T-helper 17 cell (primary cell): ENCODE measurements around the gene CCNK. TPM values are rescaled to one million over a fixed set of nuclear protein-coding genes. Genes with fewer than 3 reads are reported as not detected.
A peak's percentile ranks its signal among the peaks of the same experiment; 100 is the strongest.

Source experiments
- ATAC-seq: fragments of 150-1000 bp; cut with Tn5 transposase; 2 replicates; pipeline ENCODE4 v1.10.0; 2021; ENCODE audit warnings: mild to moderate bottlenecking, moderate library complexity
- DNase-seq, 3 donors: peaks; one replicate each; pipeline versions ENCODE4 v3.0.0 to v3.0.0-alpha.2; 2020 to 2021
- H3K9me3 ChIP-seq: one replicate; pipeline ENCODE4 v1.7.0; 2013; ENCODE audit warnings: low read length, mild to moderate bottlenecking; ENCODE audit not compliant: control insufficient read depth, poor library complexity, severe bottlenecking
- H3K27ac Mint-ChIP-seq: one replicate; pipeline ENCODE4 v1.8.0; 2022; ENCODE audit warnings: mild to moderate bottlenecking, moderate library complexity, mixed read lengths
- H3K27me3 Mint-ChIP-seq: one replicate; pipeline ENCODE4 v1.8.0; 2022; ENCODE audit warnings: mixed read lengths
- H3K36me3 Mint-ChIP-seq: one replicate; pipeline ENCODE4 v1.8.0; 2022; ENCODE audit warnings: low read depth, mixed read lengths
- H3K4me1 Mint-ChIP-seq: one replicate; pipeline ENCODE4 v1.8.0; 2022; ENCODE audit warnings: mild to moderate bottlenecking, mixed read lengths
- H3K4me3 Mint-ChIP-seq: one replicate; pipeline ENCODE4 v1.8.0; 2022; ENCODE audit warnings: mild to moderate bottlenecking, moderate library complexity, mixed read lengths
- total RNA-seq, 4 donors: library from RNA in 2 of 4; stranded (reverse) in 2 of 4; gene quantifications; one replicate each; pipeline ENCODE4 v1.2.3 and lab custom pipeline; 2022 to 2026

The CCNK gene
- total RNA-seq, 2 donors from 2014 or later = 138 to 141 TPM

- no peaks in the 10 kb centered on the region for H3K27me3 Mint-ChIP-seq
- H3K9me3 ChIP-seq = no peaks in the 10 kb centered on the region
- no peak overlapping the region for H3K27ac Mint-ChIP-seq
- H3K36me3 Mint-ChIP-seq = peaks cover 2% of the 10 kb centered on the region
- no peak overlapping the region for H3K4me3 Mint-ChIP-seq
- H3K4me1 Mint-ChIP-seq = peaks cover 48% of the 10 kb centered on the region
- no peak for ATAC-seq
- DNase-seq = no peak
Measured at GRCh38 chr14:99471731-99472130, 9.5 kb upstream of the CCNK start.

- Mint-ChIP-seq H3K4me1 (peaks cover 49% of the 10 kb centered on the region), H3K27me3 (no peaks in the 10 kb centered on the region), H3K36me3 (peaks cover 2% of the 10 kb centered on the region), H3K4me3 (no peak overlapping the region), H3K27ac (no peak overlapping the region)
- ATAC-seq = no peak
- no peaks in the 10 kb centered on the region for H3K9me3 ChIP-seq
- DNase-seq = no peak
Measured at GRCh38 chr14:99472937-99473336, 8.3 kb upstream of the CCNK start.

DNA sequence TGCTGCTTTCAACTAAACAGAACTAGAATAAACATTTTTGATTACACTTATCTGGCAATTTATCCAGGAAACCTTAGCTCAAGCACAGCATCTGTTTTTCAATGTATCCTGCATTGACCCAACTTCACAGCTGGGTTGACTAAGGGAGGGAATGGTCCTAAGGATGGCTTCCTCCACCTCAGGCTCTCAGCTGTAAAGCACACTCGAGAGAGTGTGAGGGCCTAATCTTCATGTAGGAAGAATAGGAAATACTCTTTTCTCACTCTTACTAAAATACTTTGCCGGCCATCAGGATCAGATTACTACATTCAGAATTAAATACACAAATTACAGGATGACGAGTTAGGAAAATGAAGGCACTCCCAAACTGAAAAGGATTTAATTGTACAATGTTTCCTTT, 7.8 kb upstream of the CCNK start:
- no peaks in the 10 kb centered on the region for H3K9me3 ChIP-seq
- no peaks in the 10 kb centered on the region for H3K36me3 Mint-ChIP-seq
- DNase-seq = no peak
- no peak for ATAC-seq
- H3K4me1 Mint-ChIP-seq = peaks cover 49% of the 10 kb centered on the region
- no peak overlapping the region for H3K27ac Mint-ChIP-seq
- H3K27me3 Mint-ChIP-seq = no peaks in the 10 kb centered on the region
- H3K4me3 Mint-ChIP-seq = no peak overlapping the region

DNA sequence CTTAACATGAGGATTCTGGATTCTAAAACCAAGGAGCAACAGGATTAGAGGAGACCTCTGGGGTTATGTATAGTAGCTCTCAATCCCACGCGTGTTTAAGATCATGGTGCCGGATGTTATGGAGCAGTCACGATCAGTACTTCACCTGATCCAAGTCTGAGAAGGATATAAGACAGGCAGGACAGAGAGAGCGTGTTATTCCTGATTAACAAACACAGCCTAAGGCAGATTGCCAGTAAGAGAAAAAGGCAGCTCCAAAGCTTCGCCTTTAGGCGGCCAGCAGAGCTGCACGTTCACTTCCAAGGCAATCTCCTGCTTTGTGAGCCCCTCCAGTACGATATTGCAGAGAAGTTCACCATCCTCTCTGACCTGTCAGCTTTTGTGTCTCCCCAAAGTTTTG, 6.0 kb upstream of the CCNK start:
- H3K27ac Mint-ChIP-seq = no peak overlapping the region

GRCh38 chr14:99475660-99476059, 5.5 kb upstream of the CCNK start:
- H3K9me3 ChIP-seq = no peaks in the 10 kb centered on the region
- Mint-ChIP-seq H3K4me1 (peaks cover 43% of the 10 kb centered on the region), H3K4me3 (no peak overlapping the region), H3K27me3 (no peaks in the 10 kb centered on the region), H3K36me3 (no peaks in the 10 kb centered on the region), H3K27ac (no peak overlapping the region)
- ATAC-seq = no peak
- no peak for DNase-seq

More for the DNA sequence above, 6.0 kb upstream of the CCNK start:
- H3K9me3 ChIP-seq = no peaks in the 10 kb centered on the region
- peak overlapping the region; percentile 49 for H3K4me3 Mint-ChIP-seq
- DNase-seq (no peak), ATAC-seq (no peak)
- no peaks in the 10 kb centered on the region for H3K36me3 Mint-ChIP-seq
- H3K4me1 Mint-ChIP-seq = peaks cover 48% of the 10 kb centered on the region
- H3K27me3 Mint-ChIP-seq = no peaks in the 10 kb centered on the region

DNA sequence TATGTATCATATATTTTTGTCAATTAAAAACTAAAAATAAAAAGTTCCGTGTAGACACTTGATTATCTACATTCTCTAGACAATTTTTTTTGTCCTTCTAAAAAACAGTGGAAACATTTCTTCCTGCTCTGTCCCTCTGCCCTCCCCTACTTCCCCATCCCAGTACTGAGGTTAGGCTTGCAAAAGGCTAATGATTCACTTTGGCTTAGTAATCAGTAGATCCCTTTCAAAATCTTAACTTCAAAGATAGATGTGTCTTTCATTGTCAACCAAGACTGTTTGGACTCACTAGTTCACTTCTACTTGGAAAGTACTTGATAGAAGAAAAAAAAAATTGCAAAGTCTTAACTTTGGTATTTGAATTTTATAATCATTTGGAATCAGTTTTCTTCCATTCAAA, 4.3 kb upstream of the CCNK start:
- ATAC-seq (no peak), DNase-seq (no peak)
- no peak overlapping the region for H3K27ac Mint-ChIP-seq
- no peak overlapping the region for H3K4me3 Mint-ChIP-seq
- H3K36me3 Mint-ChIP-seq = peaks cover 3% of the 10 kb centered on the region
- no peaks in the 10 kb centered on the region for H3K9me3 ChIP-seq
- H3K27me3 Mint-ChIP-seq = no peaks in the 10 kb centered on the region
- peaks cover 40% of the 10 kb centered on the region for H3K4me1 Mint-ChIP-seq

DNA sequence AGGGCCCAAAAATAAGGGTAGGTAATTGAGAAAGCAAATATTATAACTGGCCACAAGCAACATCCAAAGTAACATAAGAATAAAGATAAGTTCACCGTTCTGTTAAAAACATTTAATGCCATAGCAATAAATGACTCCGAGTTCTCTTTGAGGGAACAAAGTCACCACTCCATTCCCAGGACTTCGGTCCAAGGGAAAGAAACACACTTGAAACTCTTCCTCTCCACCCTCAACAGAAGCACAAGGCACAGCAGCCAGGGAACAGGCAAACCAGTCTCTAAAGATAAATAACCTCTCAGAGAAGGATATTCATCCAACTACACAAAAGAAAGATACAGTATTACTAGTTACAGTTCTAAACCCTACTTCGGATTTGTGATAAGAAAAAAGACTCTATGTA, 3.1 kb upstream of the CCNK start:
- Mint-ChIP-seq H3K4me1 (peaks cover 44% of the 10 kb centered on the region), H3K36me3 (peaks cover 3% of the 10 kb centered on the region), H3K27me3 (no peaks in the 10 kb centered on the region), H3K4me3 (peak overlapping the region; percentile 97), H3K27ac (no peak overlapping the region)
- DNase-seq (no peak), ATAC-seq (no peak)
- no peaks in the 10 kb centered on the region for H3K9me3 ChIP-seq

- Mint-ChIP-seq H3K27ac (peak overlapping the region; percentile 24), H3K4me3 (peak overlapping the region; percentile 97)
Measured at GRCh38 chr14:99479160-99479905, 1.9 kb upstream of the CCNK start.

DNA sequence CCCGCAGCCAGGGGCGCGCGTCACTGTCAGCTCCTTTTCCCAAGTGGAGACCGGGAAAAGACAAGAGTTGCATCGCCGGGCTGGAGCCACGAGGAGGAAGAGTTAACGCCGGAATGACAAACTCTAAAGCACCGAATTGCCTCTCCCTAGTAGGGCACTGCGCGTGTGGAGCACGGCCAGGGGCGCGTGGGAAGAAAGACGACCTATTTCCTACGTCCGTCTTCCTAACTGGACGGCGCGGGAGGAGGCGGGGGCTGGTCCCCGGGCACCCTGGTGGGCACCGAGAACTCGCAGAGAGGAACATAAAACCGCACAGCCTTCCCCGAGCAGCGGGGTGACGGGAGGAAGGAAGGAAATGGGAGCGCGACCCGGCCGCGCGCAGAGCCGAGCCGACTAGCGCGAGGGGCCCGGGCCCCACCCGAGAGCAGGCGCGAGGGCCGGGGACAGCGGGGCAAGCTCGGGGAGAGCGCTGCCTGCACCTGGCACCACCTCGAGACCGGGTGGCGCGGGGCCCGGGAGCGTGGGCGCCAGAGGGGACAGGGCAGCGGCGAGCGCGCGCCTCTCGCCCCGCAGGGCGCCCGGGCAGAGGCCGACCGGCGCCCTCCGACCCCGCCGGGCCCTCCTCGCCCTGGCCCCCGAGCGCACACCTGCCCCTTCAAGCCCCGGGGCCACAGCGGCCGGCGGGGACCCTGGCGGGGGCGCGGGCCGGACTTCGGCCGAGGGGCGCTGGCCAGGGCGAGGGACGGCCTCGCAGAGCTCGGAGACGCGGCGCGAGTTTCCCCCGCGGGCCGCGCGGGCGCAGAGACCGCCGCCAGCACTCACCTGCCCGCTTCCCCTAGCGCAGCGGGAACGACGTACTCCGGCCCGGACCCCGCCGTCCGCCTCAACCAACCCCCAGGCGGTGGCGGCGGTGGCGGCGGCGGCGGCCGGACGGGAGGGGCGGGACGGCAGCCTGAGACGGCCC, 1.0 kb upstream of the CCNK start, which contains the start of gene SETD3:
Gene SETD3 (minus strand): TSS at position 954 of the 964 bp plus-strand sequence. CDS start 15,054 bp downstream, outside the sequence.
- H3K4me1 Mint-ChIP-seq = peaks cover 53% of the 10 kb centered on the region
- peak; percentile 17 to 25 (median 21) for DNase-seq
- peak within 1 kb of the TSS; percentile 99 for H3K4me3 Mint-ChIP-seq
- H3K36me3 Mint-ChIP-seq = peaks cover 3% of the 10 kb centered on the region
- no peak for ATAC-seq
- H3K9me3 ChIP-seq = no peaks in the 10 kb centered on the region
- no peaks in the 10 kb centered on the region for H3K27me3 Mint-ChIP-seq
- peak within 1 kb of the TSS; percentile 97 for H3K27ac Mint-ChIP-seq

More at GRCh38 chr14:99479160-99479905, 1.9 kb upstream of the CCNK start:
- H3K9me3 ChIP-seq = no peaks in the 10 kb centered on the region
- no peak for DNase-seq
- no peak for ATAC-seq
- Mint-ChIP-seq H3K36me3 (peaks cover 3% of the 10 kb centered on the region), H3K4me1 (peaks cover 51% of the 10 kb centered on the region), H3K27me3 (no peaks in the 10 kb centered on the region)

DNA sequence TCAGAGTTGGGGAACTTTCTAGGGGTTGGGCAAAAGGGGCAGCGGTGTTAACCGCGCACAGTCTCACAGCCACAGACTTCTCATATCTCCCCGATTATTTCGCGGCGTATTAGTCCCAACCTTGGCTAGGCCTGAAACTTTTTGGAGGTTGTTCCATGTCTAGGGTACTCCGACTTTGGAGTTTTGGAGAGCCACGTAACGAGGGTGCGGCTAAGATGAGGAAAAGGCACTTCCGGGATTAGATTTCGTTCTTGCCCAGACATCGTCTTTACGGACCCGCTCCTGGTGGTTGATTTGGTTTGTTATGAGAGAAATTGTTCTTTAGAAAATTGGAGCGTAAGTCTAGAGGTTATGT, 513 bp downstream of the CCNK start:
- peak overlapping the region; percentile 97 for H3K27ac Mint-ChIP-seq
- H3K4me1 Mint-ChIP-seq = peaks cover 58% of the 10 kb centered on the region
- peaks cover 3% of the 10 kb centered on the region for H3K36me3 Mint-ChIP-seq
- no peaks in the 10 kb centered on the region for H3K27me3 Mint-ChIP-seq
- DNase-seq (no peak), ATAC-seq (no peak)
- H3K4me3 Mint-ChIP-seq = peak overlapping the region; percentile 99
- H3K9me3 ChIP-seq = no peaks in the 10 kb centered on the region

DNA sequence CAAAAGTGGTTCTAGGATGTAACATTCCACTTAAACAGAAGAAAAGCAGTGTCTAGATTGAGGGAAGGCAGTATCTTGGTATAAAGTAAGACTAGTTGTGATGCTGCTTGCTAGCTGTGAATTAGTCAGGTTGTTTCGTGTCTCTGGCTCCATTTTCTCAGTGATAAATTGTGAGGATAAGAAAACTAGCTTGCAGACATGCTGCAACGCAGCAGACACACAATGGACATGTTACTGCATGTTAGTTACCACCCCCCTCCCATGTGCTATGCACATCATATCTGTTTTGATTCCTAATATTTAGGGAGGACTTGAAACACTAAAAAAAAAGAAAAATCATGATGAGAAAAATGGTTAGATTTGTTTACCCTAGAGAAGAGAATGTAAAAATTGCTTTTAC, 2.9 kb downstream of the CCNK start:
- Mint-ChIP-seq H3K27ac (peak overlapping the region; percentile 97), H3K36me3 (peaks cover 3% of the 10 kb centered on the region), H3K4me1 (peaks cover 57% of the 10 kb centered on the region), H3K4me3 (no peak overlapping the region), H3K27me3 (no peaks in the 10 kb centered on the region)
- DNase-seq = no peak
- no peaks in the 10 kb centered on the region for H3K9me3 ChIP-seq
- ATAC-seq = no peak

GRCh38 chr14:99497341-99497740, 16.1 kb downstream of the CCNK start:
- ATAC-seq (no peak), DNase-seq (no peak)
- peaks cover 11% of the 10 kb centered on the region for H3K4me1 Mint-ChIP-seq
- H3K9me3 ChIP-seq = no peaks in the 10 kb centered on the region
- H3K4me3 Mint-ChIP-seq = no peak overlapping the region
- peaks cover 12% of the 10 kb centered on the region for H3K36me3 Mint-ChIP-seq
- H3K27me3 Mint-ChIP-seq = no peaks in the 10 kb centered on the region
- H3K27ac Mint-ChIP-seq = no peak overlapping the region

DNA sequence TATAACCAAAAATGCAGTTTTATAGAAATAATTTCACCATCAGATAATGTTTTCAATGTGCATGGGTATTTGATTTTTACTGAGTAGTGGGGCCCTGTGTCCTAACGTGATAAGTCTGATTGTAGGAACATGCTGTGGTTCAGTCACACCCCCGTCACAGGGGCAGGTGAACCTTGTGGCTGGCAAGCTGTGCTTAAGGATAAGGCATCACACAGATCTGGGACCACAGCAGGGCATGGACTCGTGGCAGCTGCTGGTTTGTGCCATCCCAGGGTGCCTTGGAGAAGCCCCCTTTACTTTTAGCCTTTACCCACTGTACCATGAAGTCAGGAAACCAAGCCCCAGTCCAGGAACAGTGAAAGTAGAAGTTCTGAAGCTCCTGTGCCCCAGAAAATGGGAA, 16.7 kb downstream of the CCNK start:
- H3K4me3 Mint-ChIP-seq = no peak overlapping the region
- ATAC-seq (no peak), DNase-seq (no peak)
- peaks cover 12% of the 10 kb centered on the region for H3K36me3 Mint-ChIP-seq
- H3K9me3 ChIP-seq = no peaks in the 10 kb centered on the region
- peaks cover 10% of the 10 kb centered on the region for H3K4me1 Mint-ChIP-seq
- H3K27ac Mint-ChIP-seq = no peak overlapping the region
- no peaks in the 10 kb centered on the region for H3K27me3 Mint-ChIP-seq
